ENCODE results near the gene AP1G2. TPM values are rescaled to one million over a fixed set of nuclear protein-coding genes. Genes with fewer than 3 reads are reported as not detected.

Gene AP1G2
- total and polyA plus RNA-seq, 4 donors: 12.4 to 26.6 (median 17.3) TPM

GRCh38 chr14:23525611-23526010, 42.0 kb downstream of the AP1G2 start:
- no peaks in the 10 kb centered on the region for H3K9me3 ChIP-seq (ENCODE audit: control insufficient read depth in 4 of 4, low read length in 3 of 4)
- no peaks in the 10 kb centered on the region for H3K36me3 ChIP-seq (ENCODE audit: control insufficient read depth in 4 of 4, insufficient read depth in 3 of 4, low read depth in 1 of 4, low read length in 3 of 4)
- H3K4me3 ChIP-seq (ENCODE audit: low read depth in 1 of 3, low read length in 3 of 3): no peak overlapping the region
- H3K9ac ChIP-seq (ENCODE audit: low read depth in 1 of 2, low read length in 2 of 2): no peak overlapping the region
- WGBS: 90% methylated on average over 8 of the region's 8 CpGs
- DNase-seq (ENCODE audit: low spot score): no peak
- H3K27me3 ChIP-seq (ENCODE audit: control insufficient read depth in 4 of 4, insufficient read depth in 4 of 4, low read length in 3 of 4): no peaks in the 10 kb centered on the region
- H3K27ac ChIP-seq (ENCODE audit: low read depth in 1 of 2, low read length in 2 of 2): no peak overlapping the region
- TF ChIP-seq JUND (IDR thresholded peaks at IDR 0.05) (no peak), CTCF (IDR thresholded peaks at IDR 0.05; ENCODE audit: low read depth, low read length, missing input control) (no peak), ATF3 (IDR thresholded peaks at IDR 0.05) (no peak), SP1 (IDR thresholded peaks at IDR 0.05) (no peak), ZBTB33 (IDR thresholded peaks at IDR 0.05) (no peak), FOXA2 (IDR thresholded peaks at IDR 0.05) (no peak), EGR1 (IDR thresholded peaks at IDR 0.05; ENCODE audit: low read depth in 2 of 2) (no peak), REST (IDR thresholded peaks at IDR 0.05) (no peak)
- no peaks in the 10 kb centered on the region for H3K4me1 ChIP-seq (ENCODE audit: control insufficient read depth in 4 of 4, insufficient read depth in 4 of 4, low read length in 3 of 4)

GRCh38 chr14:23524954-23525353, 42.6 kb downstream of the AP1G2 start:
- no peak for TF ChIP-seq FOXA1 (IDR thresholded peaks at IDR 0.05)
- TF ChIP-seq RXRA (IDR thresholded peaks at IDR 0.05): no peak
- no peak for TF ChIP-seq SP1 (IDR thresholded peaks at IDR 0.05)
- TF ChIP-seq REST (IDR thresholded peaks at IDR 0.05): no peak
- no peak for TF ChIP-seq GABPA (IDR thresholded peaks at IDR 0.05 in 1 of 2, conservative IDR thresholded peaks at IDR 0.05 in 1 of 2)
- TF ChIP-seq EGR1 (IDR thresholded peaks at IDR 0.05; ENCODE audit: low read depth in 2 of 2): no peak
- no peak for TF ChIP-seq RAD21 (IDR thresholded peaks at IDR 0.05)
- TF ChIP-seq JUND (IDR thresholded peaks at IDR 0.05): no peak
- TF ChIP-seq HNF4A (conservative IDR thresholded peaks at IDR 0.05): no peak
- no peak for TF ChIP-seq ATF3 (IDR thresholded peaks at IDR 0.05)
- TF ChIP-seq NR2F2 (IDR thresholded peaks at IDR 0.05): no peak
- no peak for TF ChIP-seq MAX (IDR thresholded peaks at IDR 0.05)
- TF ChIP-seq FOXA2 (IDR thresholded peaks at IDR 0.05): no peak
- TF ChIP-seq TAF1 (conservative IDR thresholded peaks at IDR 0.05): no peak
- no peak for TF ChIP-seq ZBTB33 (IDR thresholded peaks at IDR 0.05)
- no peak for DNase-seq (ENCODE audit: low spot score)

More at GRCh38 chr14:23524954-23525353, 42.6 kb downstream of the AP1G2 start:
- no peaks in the 10 kb centered on the region for H3K36me3 ChIP-seq (ENCODE audit: control insufficient read depth in 4 of 4, insufficient read depth in 3 of 4, low read depth in 1 of 4, low read length in 3 of 4)
- whole genome bisulfite sequencing: 95% methylated on average over 14 of the region's 14 CpGs
- H3K4me3 ChIP-seq (ENCODE audit: low read depth in 1 of 3, low read length in 3 of 3): no peak overlapping the region
- no peaks in the 10 kb centered on the region for H3K4me1 ChIP-seq (ENCODE audit: control insufficient read depth in 4 of 4, insufficient read depth in 4 of 4, low read length in 3 of 4)
- no peak overlapping the region for H3K9ac ChIP-seq (ENCODE audit: low read depth in 1 of 2, low read length in 2 of 2)
- no peak overlapping the region for H3K27ac ChIP-seq (ENCODE audit: low read depth in 1 of 2, low read length in 2 of 2)
- no peaks in the 10 kb centered on the region for H3K27me3 ChIP-seq (ENCODE audit: control insufficient read depth in 4 of 4, insufficient read depth in 4 of 4, low read length in 3 of 4)
- H3K9me3 ChIP-seq (ENCODE audit: control insufficient read depth in 4 of 4, low read length in 3 of 4): no peaks in the 10 kb centered on the region
